ENCODE measurements around the gene CCP110.

The CCP110 gene

DNA sequence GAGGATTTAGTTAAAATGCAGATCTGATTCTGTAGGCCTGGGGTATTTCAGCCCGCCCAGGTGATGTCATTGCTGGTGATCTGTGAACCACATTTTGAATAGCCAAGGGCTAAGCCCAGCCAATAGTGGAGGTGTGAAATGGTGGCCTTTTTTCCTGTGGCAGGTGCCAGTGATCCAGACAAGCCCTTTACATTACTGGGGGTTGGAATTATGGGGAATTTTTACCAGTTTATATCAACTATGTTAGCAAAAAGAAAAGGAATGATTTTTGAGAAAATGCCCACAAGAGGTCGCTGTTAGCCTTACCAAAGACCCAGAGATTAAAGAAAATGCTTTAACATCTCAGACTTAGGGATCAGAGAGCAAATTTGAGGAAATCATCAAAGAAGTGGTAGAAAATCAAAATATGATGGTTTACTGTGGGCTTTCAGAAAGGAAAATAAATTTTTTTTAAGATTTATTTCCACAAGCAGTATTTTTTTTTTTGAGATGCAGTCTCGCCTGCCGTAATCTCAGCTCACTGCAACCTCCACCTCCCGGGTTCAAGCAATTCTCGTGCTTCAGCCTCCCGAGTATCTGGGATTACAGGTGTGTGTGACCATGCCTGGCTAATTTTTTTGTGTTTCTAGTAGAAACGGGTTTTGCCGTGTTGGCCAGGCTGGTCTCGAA, 35.6 kb downstream of the CCP110 start:
- Histone ChIP-seq H3K18ac (ENCODE audit: low read length) (no peak overlapping the region), H2AFZ (ENCODE audit: low read length) (no peak overlapping the region), H3K27me3 (ENCODE audit: control insufficient read depth in 3 of 3, insufficient read depth in 3 of 3, low read depth in 1 of 3, low read length in 3 of 3) (no peaks in the 10 kb centered on the region), H2BK12ac (ENCODE audit: low read length) (no peak overlapping the region), H3K4me1 (ENCODE audit: control insufficient read depth in 2 of 2, insufficient read depth in 1 of 2, low read depth in 1 of 2, low read length in 2 of 2) (peaks cover 0 to 3% of the 10 kb centered on the region in 2 donors), H3K4me3 (ENCODE audit: low read length in 2 of 2) (no peak overlapping the region), H3K4ac (ENCODE audit: low read length) (no peak overlapping the region), H2BK120ac (ENCODE audit: low read depth, low read length) (no peak overlapping the region), H3K27ac (replicated peaks; ENCODE audit: low read length) (no peak overlapping the region), H4K8ac (ENCODE audit: low read depth, low read length) (no peak overlapping the region), H2BK15ac (ENCODE audit: low read length) (no peak overlapping the region), H3K23ac (ENCODE audit: low read depth, low read length, poor library complexity) (no peak overlapping the region), H3K4me2 (ENCODE audit: insufficient read depth, low read length, poor library complexity, severe bottlenecking) (no peak overlapping the region), H4K91ac (ENCODE audit: low read depth, low read length, poor library complexity) (no peak overlapping the region), H3K36me3 (replicated peaks in 1 of 2; ENCODE audit: control insufficient read depth in 2 of 2, insufficient read depth in 2 of 2, low read length in 2 of 2) (peaks cover 0 to 5% of the 10 kb centered on the region in 2 donors), H3K79me1 (ENCODE audit: low read depth, low read length) (no peaks in the 10 kb centered on the region), H3K9ac (ENCODE audit: low read depth, low read length, poor library complexity) (no peak overlapping the region), H2AK5ac (ENCODE audit: low read depth, low read length) (no peak overlapping the region), H2BK5ac (ENCODE audit: low read length) (no peak overlapping the region), H3K14ac (ENCODE audit: low read length) (no peak overlapping the region), H3K9me3 (replicated peaks in 1 of 2; ENCODE audit: control insufficient read depth in 2 of 2, insufficient read depth in 1 of 2, low read depth in 1 of 2, low read length in 2 of 2) (peaks cover 3 to 4% of the 10 kb centered on the region in 2 donors)
- WGBS, 2 donors (ENCODE audit: extremely low coverage in 2 of 2, insufficient read length in 2 of 2, insufficient replicate concordance in 1 of 2) = no CpG with 5 or more reads among the region's 10 CpGs
- peak; percentile 59 for DNase-seq (ENCODE audit: low spot score)

DNA sequence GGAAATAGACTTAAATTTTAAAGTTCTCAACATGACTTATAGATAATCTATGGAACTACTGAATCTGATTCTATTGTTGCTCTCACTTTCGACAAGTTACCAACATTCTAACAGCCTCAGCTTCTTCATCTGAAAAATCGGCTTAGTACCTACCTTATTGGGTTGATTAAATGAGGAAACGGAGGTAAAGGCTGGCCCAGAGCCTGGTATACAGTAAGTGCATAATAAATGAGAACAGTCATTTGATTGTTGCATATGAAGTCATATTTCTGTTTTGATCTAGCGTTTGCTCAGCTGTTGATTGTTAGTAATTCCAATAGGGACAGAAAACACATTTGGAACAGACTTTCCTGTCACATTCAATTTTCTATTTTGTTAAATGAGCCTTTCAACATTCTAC, 36.3 kb downstream of the CCP110 start:
- H3K4me2 ChIP-seq (ENCODE audit: insufficient read depth, low read length, poor library complexity, severe bottlenecking) = no peak overlapping the region
- H3K4me3 ChIP-seq (ENCODE audit: low read length in 2 of 2) = no peak overlapping the region
- H3K4me1 ChIP-seq (ENCODE audit: control insufficient read depth in 2 of 2, insufficient read depth in 1 of 2, low read depth in 1 of 2, low read length in 2 of 2) = peaks cover 0 to 3% of the 10 kb centered on the region in 2 donors
- H2BK120ac ChIP-seq (ENCODE audit: low read depth, low read length) = no peak overlapping the region
- H4K91ac ChIP-seq (ENCODE audit: low read depth, low read length, poor library complexity) = no peak overlapping the region
- H3K4ac ChIP-seq (ENCODE audit: low read length) = no peak overlapping the region
- no peak overlapping the region for H3K27ac ChIP-seq (replicated peaks; ENCODE audit: low read length)
- peaks cover 3 to 4% of the 10 kb centered on the region in 2 donors for H3K9me3 ChIP-seq (replicated peaks in 1 of 2; ENCODE audit: control insufficient read depth in 2 of 2, insufficient read depth in 1 of 2, low read depth in 1 of 2, low read length in 2 of 2)
- no CpG with 5 or more reads among the region's 4 CpGs for WGBS, 2 donors (ENCODE audit: extremely low coverage in 2 of 2, insufficient read length in 2 of 2, insufficient replicate concordance in 1 of 2)
- H2AK5ac ChIP-seq (ENCODE audit: low read depth, low read length) = no peak overlapping the region
- no peak overlapping the region for H4K8ac ChIP-seq (ENCODE audit: low read depth, low read length)
- H3K36me3 ChIP-seq (replicated peaks in 1 of 2; ENCODE audit: control insufficient read depth in 2 of 2, insufficient read depth in 2 of 2, low read length in 2 of 2) = peaks cover under 1 to 12% of the 10 kb centered on the region in 2 donors
- H3K9ac ChIP-seq (ENCODE audit: low read depth, low read length, poor library complexity) = no peak overlapping the region
- no peak overlapping the region for H3K23ac ChIP-seq (ENCODE audit: low read depth, low read length, poor library complexity)
- H2BK12ac ChIP-seq (ENCODE audit: low read length) = no peak overlapping the region
- H3K27me3 ChIP-seq (ENCODE audit: control insufficient read depth in 3 of 3, insufficient read depth in 3 of 3, low read depth in 1 of 3, low read length in 3 of 3) = no peaks in the 10 kb centered on the region
- H2AFZ ChIP-seq (ENCODE audit: low read length) = no peak overlapping the region
- H2BK5ac ChIP-seq (ENCODE audit: low read length) = no peak overlapping the region
- H2BK15ac ChIP-seq (ENCODE audit: low read length) = no peak overlapping the region
- no peak for DNase-seq (ENCODE audit: low spot score)
- H3K14ac ChIP-seq (ENCODE audit: low read length) = no peak overlapping the region
- no peak overlapping the region for H3K18ac ChIP-seq (ENCODE audit: low read length)
- H3K79me1 ChIP-seq (ENCODE audit: low read depth, low read length) = no peaks in the 10 kb centered on the region

DNA sequence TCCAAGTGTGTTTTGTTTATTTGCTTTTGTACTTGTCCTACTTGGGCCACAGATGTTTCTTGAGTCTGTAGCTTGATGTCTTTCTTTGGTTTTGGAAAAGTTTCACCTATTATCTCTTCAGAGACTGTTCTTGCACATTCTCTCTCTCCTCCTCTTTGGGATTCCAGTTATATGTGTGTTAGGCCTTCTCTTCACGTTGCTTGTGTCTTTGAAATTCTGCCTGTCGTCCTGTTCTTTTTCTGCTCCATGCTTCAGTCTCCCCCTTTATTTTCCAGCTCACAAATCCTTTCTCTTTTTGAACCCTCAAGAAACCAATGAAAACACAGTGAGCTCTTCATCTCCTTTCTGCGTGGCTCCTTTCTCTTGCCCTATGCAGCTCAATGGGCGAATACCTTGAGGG, 39.6 kb downstream of the CCP110 start:
- Histone ChIP-seq H2BK15ac (ENCODE audit: low read length) (no peak overlapping the region), H3K4me2 (ENCODE audit: insufficient read depth, low read length, poor library complexity, severe bottlenecking) (no peak overlapping the region), H3K27me3 (ENCODE audit: control insufficient read depth in 3 of 3, insufficient read depth in 3 of 3, low read depth in 1 of 3, low read length in 3 of 3) (no peaks in the 10 kb centered on the region), H4K91ac (ENCODE audit: low read depth, low read length, poor library complexity) (no peak overlapping the region), H3K4me1 (ENCODE audit: control insufficient read depth in 2 of 2, insufficient read depth in 1 of 2, low read depth in 1 of 2, low read length in 2 of 2) (no peaks in the 10 kb centered on the region), H3K27ac (replicated peaks; ENCODE audit: low read length) (no peak overlapping the region), H2AFZ (ENCODE audit: low read length) (no peak overlapping the region), H3K14ac (ENCODE audit: low read length) (no peak overlapping the region), H3K18ac (ENCODE audit: low read length) (no peak overlapping the region), H3K23ac (ENCODE audit: low read depth, low read length, poor library complexity) (no peak overlapping the region), H4K8ac (ENCODE audit: low read depth, low read length) (no peak overlapping the region), H2BK5ac (ENCODE audit: low read length) (no peak overlapping the region), H3K4me3 (ENCODE audit: low read length in 2 of 2) (no peak overlapping the region), H2BK120ac (ENCODE audit: low read depth, low read length) (no peak overlapping the region), H2AK5ac (ENCODE audit: low read depth, low read length) (no peak overlapping the region), H3K9me3 (replicated peaks in 1 of 2; ENCODE audit: control insufficient read depth in 2 of 2, insufficient read depth in 1 of 2, low read depth in 1 of 2, low read length in 2 of 2) (peaks cover 3 to 4% of the 10 kb centered on the region in 2 donors), H2BK12ac (ENCODE audit: low read length) (no peak overlapping the region), H3K4ac (ENCODE audit: low read length) (no peak overlapping the region), H3K79me1 (ENCODE audit: low read depth, low read length) (no peaks in the 10 kb centered on the region), H3K9ac (ENCODE audit: low read depth, low read length, poor library complexity) (no peak overlapping the region), H3K36me3 (replicated peaks in 1 of 2; ENCODE audit: control insufficient read depth in 2 of 2, insufficient read depth in 2 of 2, low read length in 2 of 2) (peaks cover 7 to 42% of the 10 kb centered on the region in 2 donors)
- no peak for DNase-seq (ENCODE audit: low spot score)
- WGBS, 2 donors (ENCODE audit: extremely low coverage in 2 of 2, insufficient read length in 2 of 2, insufficient replicate concordance in 1 of 2) = no CpG with 5 or more reads among the region's 4 CpGs

DNA sequence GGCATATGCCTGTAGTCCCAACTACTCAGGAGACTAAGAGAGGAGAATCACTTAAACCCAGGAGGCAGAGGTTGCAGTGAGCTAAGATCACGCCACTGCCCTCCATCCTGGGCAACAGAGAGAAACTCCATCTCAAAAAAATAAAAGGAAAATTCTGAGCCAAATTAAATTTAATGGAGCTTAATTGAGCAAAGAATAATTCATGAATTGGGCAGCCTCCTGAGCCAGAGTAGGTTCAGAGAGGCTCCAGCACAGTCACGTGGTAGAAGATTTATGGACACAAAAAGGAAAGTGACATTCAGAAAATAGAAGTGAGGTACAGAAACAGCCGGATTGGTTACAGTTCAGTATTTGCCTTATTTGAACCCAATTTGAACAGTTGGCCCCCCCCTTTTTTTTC, 42.6 kb downstream of the CCP110 start:
- H3K9me3 ChIP-seq (replicated peaks in 1 of 2; ENCODE audit: control insufficient read depth in 2 of 2, insufficient read depth in 1 of 2, low read depth in 1 of 2, low read length in 2 of 2) = peaks cover 3 to 4% of the 10 kb centered on the region in 2 donors
- H2AFZ ChIP-seq (ENCODE audit: low read length) = no peak overlapping the region
- no peak overlapping the region for H3K23ac ChIP-seq (ENCODE audit: low read depth, low read length, poor library complexity)
- no peaks in the 10 kb centered on the region for H3K27me3 ChIP-seq (ENCODE audit: control insufficient read depth in 3 of 3, insufficient read depth in 3 of 3, low read depth in 1 of 3, low read length in 3 of 3)
- no peaks in the 10 kb centered on the region for H3K4me1 ChIP-seq (ENCODE audit: control insufficient read depth in 2 of 2, insufficient read depth in 1 of 2, low read depth in 1 of 2, low read length in 2 of 2)
- no peak overlapping the region for H3K14ac ChIP-seq (ENCODE audit: low read length)
- H4K8ac ChIP-seq (ENCODE audit: low read depth, low read length) = no peak overlapping the region
- H3K18ac ChIP-seq (ENCODE audit: low read length) = no peak overlapping the region
- no peak overlapping the region for H2BK5ac ChIP-seq (ENCODE audit: low read length)
- no peak for DNase-seq (ENCODE audit: low spot score)
- no peak overlapping the region for H4K91ac ChIP-seq (ENCODE audit: low read depth, low read length, poor library complexity)
- no peak overlapping the region for H3K4me3 ChIP-seq (ENCODE audit: low read length in 2 of 2)
- peaks cover 11 to 66% of the 10 kb centered on the region in 2 donors for H3K36me3 ChIP-seq (replicated peaks in 1 of 2; ENCODE audit: control insufficient read depth in 2 of 2, insufficient read depth in 2 of 2, low read length in 2 of 2)
- no peak overlapping the region for H3K27ac ChIP-seq (replicated peaks; ENCODE audit: low read length)
- no peak overlapping the region for H2AK5ac ChIP-seq (ENCODE audit: low read depth, low read length)
- H3K9ac ChIP-seq (ENCODE audit: low read depth, low read length, poor library complexity) = no peak overlapping the region
- H2BK15ac ChIP-seq (ENCODE audit: low read length) = no peak overlapping the region
- H3K79me1 ChIP-seq (ENCODE audit: low read depth, low read length) = no peaks in the 10 kb centered on the region
- H2BK12ac ChIP-seq (ENCODE audit: low read length) = no peak overlapping the region
- H3K4me2 ChIP-seq (ENCODE audit: insufficient read depth, low read length, poor library complexity, severe bottlenecking) = no peak overlapping the region
- no CpG with 5 or more reads among the region's 3 CpGs for WGBS, 2 donors (ENCODE audit: extremely low coverage in 2 of 2, insufficient read length in 2 of 2, insufficient replicate concordance in 1 of 2)
- no peak overlapping the region for H2BK120ac ChIP-seq (ENCODE audit: low read depth, low read length)
- H3K4ac ChIP-seq (ENCODE audit: low read length) = no peak overlapping the region
